ENCODE results near the gene MRPS23.

The MRPS23 gene

DNA sequence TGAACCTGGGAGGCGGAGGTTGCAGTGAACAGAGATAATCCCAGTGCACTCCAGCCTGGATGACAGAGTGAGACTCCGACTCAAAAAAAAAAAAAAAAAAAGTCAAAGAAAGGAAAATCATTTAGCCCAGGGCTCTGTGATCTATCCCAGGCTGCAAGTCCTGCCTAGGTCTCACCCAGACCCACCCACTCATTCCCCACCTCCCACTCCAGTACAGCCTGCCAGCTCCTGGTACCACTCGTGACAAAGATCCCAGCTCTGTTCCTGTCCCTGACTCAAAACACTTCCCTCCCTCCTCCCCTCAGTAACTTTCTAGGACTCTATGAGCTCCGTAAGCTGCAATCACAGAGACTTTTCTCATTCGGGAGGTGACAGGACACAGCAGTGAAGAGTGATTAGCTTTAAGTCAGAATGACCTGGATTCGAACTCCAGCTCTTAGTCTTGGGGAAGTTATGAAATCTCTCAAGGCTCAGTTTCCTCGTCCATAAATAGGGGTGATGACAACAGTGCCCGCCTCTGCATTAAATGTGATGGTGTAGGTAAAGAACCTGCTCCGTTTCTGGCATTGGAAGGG, 28.0 kb upstream of the MRPS23 start:
- DNase-seq: no peak

DNA sequence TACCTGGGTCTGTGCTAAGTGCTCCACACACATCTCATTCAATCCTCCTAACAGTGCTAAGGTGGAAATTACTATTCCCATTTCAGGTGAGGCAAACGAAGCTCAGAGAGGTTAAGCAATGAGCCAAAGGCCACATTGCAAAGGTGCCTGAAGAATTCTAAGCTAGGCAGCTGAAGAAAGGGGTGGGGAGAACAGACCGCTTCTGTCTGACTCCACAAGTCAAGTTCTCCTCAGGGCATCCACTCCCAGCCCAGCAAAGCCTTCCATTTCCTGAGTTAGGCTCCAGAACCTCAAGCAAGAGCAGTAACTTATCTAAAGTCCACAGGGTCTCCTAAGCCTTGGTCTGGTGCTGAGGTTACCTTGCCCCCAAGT, 27.0 kb upstream of the MRPS23 start:
- no peak for DNase-seq

GRCh38 chr17:57876023-57876865, 26.4 kb upstream of the MRPS23 start:
- DNase-seq: no peak

DNA sequence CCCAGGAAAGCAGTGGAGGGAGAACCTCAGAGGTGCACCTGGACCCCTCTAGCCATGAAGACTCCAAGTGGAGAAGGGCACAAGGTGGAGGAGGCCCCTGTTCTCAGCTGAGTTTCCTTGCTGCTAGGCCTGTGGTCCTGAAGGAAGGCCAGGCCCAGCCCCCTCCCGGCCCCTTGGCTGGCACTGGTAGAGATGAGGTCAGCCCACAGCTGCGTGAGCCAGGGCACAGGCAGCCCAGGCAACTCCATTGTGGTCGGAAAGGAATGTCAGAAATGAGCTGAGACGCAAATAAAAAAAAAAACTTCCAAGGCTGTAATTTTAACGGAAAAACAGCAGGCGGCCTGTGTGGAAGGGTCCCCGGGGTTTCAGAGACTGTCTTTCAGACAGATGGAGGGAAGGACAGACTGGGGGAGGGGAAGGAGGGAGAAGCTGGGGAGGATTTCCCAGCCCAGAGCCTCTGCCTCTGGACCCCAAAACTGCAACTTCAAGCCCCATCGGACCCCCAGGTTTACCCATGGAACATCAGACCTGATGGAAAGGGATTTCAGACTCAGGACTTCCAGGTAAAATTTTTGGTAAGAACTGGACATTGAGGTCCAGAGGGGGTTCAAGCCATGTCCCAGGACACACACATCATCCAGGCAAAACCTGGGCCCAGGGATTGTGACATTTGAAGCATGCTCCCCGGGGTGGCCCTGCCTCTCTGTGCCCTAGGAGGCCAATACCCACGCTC, 25.6 kb upstream of the MRPS23 start:
- peak; percentile 99 for DNase-seq

DNA sequence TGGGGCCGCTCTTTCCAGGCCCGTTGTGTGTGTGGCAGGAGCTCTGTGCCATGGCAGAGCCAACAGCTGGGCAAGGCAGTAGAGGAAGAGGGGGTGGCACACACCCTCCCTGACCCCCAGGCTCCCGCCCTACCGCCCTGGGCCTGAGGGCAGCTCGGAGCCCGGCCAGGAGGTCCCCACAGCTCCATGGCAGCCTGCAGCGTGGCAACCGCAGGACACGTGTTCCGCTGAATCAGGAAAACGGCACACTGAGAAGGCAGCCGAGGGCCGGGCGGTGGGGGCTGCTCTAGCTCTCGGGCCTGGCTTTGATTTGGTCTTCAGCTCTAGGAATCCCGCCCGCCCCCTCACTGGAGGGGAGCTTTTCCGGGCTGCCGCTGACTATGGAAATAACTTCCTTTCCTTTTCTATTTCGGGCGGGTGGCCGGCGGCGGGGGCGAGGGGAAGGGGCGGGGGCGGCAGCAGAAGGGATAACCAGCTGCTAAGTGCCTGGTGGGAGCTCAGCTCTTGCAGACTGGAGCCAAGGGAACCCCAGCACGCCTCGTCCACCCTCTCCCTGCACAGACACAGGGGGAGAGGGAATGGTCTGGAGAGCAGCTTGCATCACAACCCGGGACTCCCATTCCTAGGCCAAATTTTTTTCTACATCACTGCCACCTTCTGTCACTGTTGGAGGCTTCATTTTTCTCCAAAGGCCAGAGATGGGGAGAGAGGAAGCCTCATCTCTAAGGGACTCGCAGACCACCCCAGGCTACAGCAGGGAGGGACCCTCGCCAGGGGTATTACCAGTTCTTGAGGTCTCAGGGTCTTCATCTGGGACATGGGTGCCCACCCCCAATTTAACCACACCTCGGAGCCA, 24.8 kb upstream of the MRPS23 start:
- DNase-seq: peak; percentile 98

DNA sequence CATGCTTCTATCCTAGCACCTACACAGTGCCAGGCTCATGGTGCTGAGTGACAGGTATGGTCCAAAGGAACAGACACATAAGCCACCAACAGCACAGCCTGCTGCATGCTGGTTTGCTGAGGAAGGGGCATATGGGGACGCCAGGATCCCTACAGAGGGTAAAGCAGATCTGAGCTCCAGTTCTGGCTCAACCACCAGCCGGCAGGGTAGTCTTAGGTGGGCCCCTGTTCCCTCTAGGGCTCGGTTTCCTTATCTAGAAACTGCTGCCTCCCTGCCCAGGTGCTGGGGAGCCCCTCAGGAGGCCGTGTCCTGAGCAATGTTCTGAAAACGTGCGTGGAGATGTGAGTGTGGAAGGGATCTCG, 24.2 kb upstream of the MRPS23 start:
- no peak for DNase-seq

DNA sequence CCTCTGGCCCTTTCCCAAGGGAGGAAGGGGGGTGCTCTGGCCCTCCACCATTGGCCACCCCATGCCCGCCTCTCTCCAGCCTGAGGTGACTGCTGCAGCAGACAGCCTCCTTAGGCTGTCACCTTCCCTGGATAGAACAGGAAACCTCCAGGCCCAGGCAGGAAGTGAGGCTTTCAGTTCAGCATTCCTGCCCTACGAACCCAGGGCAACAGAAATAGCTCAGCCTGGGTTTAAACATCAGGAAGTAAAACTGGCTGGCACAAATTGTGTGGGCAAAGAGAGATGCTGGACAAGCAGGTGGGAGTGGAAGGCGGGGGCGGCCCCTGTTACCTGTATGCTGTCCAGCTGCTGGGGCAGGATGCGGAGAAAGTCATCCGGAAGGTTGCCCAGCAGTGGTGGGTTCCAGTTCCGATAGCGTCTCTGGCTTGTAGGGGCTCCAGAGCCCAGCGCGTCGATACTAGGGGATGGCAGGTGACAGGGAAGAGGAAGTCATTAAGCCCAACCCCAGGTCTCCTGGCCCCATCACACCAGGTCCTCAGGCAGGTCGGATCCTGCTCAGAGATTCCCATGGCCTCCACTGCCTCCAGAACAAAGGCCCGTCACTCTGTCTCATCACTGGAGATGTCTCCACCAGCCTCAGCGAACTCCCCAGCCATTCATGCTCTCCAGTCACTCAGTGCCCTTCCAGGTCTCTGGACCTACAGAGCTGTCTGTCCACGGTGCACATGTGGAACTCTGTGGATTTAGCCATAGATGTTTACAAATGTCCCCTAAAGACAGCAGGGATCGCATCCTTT, 23.6 kb upstream of the MRPS23 start:
- no peak for DNase-seq

DNA sequence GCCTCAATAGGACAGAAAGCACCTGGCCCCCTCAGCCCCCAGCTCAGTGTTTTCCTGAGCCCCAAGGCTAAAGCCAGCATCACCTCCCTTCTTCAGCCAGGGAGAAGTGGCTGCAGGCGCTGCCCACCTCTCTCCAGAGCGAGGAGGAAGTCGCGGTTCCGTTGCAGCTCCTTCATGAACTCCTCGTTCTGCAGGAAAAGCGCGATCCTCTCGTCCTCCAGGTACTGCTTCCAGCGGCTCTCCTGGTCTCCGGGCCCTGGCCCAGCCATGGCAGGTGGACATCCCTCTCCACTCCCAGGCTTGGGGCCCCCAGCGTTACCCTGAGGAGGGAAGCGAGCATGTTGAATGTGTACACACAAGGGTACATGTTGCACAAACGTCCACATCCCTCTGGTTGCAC, 22.7 kb upstream of the MRPS23 start:
- DNase-seq: no peak

GRCh38 chr17:57871863-57872262, 22.0 kb upstream of the MRPS23 start:
- DNase-seq: no peak

DNA sequence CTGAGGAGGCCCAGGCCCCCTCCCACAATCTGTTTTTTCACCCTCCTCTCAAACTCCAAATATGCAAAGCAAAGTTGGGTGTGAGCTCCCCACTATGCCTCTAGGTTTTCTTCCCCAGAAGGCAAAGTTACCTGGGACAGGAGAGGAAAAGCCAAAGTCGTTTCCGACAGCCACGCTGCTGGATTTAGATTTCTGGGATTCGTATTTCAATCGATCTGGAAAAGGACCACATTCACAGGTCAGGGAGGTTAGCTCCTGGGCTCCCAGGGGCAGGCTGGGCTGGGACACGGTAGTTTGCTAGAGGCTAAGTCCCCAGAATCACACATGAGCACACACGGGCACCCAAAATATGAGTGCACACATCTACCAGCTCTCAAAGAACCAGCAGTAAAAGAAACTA, 21.3 kb upstream of the MRPS23 start:
- no peak for DNase-seq

GRCh38 chr17:57870283-57870635, 20.4 kb upstream of the MRPS23 start:
- DNase-seq: peak; percentile 49

DNA sequence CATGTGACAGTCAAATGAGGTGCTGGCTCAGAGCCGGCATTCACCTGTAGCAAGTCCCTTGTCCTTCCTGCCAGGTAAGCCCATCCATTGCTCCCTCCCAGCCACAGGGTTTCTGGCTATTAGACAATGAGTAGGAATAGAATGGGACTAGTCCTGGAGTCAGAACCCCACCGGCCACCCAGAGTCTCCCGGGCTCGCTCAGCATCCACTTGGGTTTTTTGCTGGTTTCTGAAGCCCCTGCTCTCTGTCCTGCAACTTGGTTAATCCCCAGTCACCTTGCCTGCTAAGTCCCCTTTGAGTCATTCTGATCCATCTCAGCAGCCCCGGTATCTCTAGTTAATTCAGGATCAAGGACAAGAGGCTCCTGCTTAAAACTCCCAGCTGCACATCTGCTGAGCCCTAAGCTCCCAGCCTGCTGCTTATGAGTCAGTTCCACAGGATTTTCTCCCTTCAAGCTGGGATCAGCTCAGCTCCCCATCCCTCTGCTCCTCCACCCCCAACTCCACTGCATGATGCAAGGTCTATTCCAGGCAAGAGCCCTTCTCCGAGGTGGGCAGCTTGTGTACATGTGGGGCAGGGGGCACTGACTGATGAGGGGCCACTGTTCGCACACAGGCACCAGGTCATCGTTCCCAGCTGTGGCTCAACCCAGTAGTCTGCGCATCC, 19.9 kb upstream of the MRPS23 start:
- peak; percentile 94 for DNase-seq

DNA sequence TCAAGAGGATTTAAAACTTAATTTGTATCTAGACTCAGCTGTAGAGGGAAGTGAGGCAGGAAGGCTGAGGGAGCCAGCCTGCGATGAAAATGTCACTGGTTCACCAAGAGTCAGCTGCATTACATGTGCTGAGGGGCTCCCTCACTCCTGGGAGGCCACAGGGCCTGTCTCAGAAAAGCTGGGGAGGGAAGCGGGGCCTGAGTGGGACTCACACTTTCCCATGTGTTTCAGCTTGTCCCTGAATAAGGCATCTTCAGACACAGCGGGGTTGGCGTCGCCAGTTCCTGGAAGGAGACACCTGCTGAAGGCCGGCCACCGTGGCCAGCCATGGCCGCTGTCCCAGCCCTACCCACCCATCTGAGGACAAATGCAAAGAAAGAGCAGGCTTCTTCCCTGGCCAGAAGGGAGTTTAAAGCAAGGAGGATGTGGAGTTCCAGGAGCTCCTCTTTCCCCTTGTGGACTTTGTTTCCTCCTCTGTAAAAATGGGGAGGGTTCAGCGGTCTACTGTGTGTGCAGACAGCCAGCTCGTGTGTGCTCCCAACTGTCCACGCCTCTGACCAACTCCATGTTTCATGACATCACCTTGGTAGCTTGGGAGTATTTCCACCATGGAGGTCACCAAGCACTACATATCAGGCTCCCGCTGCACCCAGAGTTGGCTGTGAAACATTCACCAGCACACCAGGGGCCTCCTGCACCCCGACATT, 19.2 kb upstream of the MRPS23 start:
- no peak for DNase-seq

GRCh38 chr17:57868007-57868909, 18.4 kb upstream of the MRPS23 start:
- DNase-seq: peak; percentile 96

DNA sequence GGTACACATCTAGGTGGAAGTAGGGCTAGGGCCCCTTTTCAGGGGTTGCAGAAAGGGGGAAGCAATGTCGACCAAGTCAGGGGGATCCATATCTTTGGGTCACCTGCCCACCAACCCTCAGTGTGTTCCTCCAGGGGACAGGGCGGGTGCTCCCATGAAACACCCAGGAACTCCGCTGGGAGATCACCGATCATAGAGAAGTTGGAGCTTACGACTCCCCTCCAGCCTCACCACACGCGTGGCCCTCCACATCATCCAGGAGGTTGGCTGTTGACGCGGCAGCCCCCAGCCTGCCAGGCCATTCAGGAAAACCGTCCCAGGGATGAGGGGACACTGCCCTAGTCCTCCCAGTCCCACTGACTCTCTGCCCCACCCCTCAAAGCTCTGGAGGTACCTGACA, 17.3 kb upstream of the MRPS23 start:
- DNase-seq: no peak

GRCh38 chr17:57866723-57867122, 16.9 kb upstream of the MRPS23 start:
- DNase-seq: no peak

- no peak for DNase-seq
Measured at GRCh38 chr17:57866319-57866718, 16.5 kb upstream of the MRPS23 start.

GRCh38 chr17:57864273-57864672, 14.4 kb upstream of the MRPS23 start:
- DNase-seq: no peak

DNA sequence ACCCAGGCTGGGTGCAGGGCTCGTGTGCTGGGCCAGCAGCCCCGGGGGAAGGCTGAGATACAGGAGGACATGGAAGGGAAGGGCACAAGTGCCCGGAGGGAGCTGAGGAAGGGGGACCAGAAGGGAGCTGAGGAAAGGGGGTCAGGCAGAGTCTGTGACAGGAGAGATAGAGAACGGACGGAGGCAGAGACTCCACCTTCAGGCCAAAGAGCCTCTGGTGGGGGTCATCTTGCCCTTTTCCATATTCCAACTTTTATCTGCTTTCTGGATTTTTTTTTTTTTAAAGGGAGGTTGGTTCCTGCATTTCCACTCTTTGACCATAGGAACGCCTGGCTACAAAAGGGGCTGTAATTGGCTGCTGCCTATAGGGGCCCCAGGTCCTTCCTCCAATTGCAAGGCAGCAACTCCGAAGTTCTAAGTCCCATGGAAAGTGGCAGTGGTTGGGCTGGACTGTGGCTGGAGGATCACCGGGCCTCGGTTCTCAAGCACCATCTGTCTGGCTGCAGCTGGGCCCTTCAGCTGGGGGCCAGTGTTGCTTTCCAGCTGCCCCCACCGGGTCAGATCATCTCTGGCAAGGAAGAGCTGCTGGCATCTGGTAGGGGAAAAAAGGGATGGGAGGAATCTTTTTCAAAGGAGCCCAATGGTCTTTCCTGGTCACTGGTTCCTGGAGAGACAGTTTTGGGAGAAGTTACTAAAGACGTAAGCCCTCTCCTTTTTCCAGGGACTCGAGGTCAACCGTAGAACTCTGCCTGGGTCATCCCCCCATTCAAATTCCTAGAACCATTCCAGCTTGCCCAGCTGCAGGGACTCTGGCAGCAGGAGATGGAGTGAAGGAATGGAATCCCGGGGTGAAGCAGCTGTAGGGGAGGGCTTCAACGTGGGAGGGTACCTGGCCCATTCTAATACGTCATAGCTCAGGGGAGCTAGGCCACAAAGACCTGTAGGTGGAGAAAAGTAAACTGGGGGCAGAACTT, 13.1 kb upstream of the MRPS23 start:
- no peak for DNase-seq

All from fibroblast of upper back skin (primary cell).